Measurements from ENCODE around the gene CTSO.

- TF ChIP-seq EZH2 (IDR thresholded peaks at IDR 0.05; ENCODE audit: low read depth, low read length, severe bottlenecking) (no peak), EP300 (IDR thresholded peaks at IDR 0.05; ENCODE audit: borderline replicate concordance in 1 of 2, low read depth in 2 of 2, low read length in 2 of 2) (no peak), KDM4A (IDR thresholded peaks at IDR 0.05; ENCODE audit: low read depth, low read length, severe bottlenecking) (no peak), CTCF (IDR thresholded peaks at IDR 0.05; ENCODE audit: control extremely low read depth in 1 of 3, insufficient read depth in 1 of 3, low read depth in 1 of 3, low read length in 3 of 3) (no peak), EGR1 (IDR thresholded peaks at IDR 0.05; ENCODE audit: borderline replicate concordance, low read depth, low read length) (no peak), POLR2A (IDR thresholded peaks at IDR 0.05; ENCODE audit: control extremely low read depth in 1 of 2, low read depth in 2 of 2, low read length in 2 of 2) (no peak), ATF2 (IDR thresholded peaks at IDR 0.05; ENCODE audit: low read length) (no peak), SP1 (IDR thresholded peaks at IDR 0.05; ENCODE audit: low read depth, low read length) (no peak), YY1 (IDR thresholded peaks at IDR 0.05; ENCODE audit: low read depth, low read length) (no peak)
These were observed 18.2 kb downstream of the CTSO start for GRCh38 chr4:155935389-155935986.
